ENCODE results near the gene KCTD20. TPM values are rescaled to one million over a fixed set of nuclear protein-coding genes. Genes with fewer than 3 reads are reported as not detected.
"Not testable (repeated sequence)": the region's sequence is repeated elsewhere in the genome, so short reads cannot be mapped to it uniquely, and the experiment has no call there.

Gene KCTD20
- polyA plus RNA-seq, 2 donors = 16.6 to 18.5 TPM

- WGBS, 2 donors = 63 to 66% methylated on average over 3 of the region's 3 CpGs
- H3K27ac ChIP-seq (ENCODE audit: low read depth in 2 of 2, low read length in 1 of 2) = no peak overlapping the region
- H3K27me3 ChIP-seq (ENCODE audit: control insufficient read depth in 1 of 2, insufficient read depth in 2 of 2, low read length in 2 of 2) = no peaks in the 10 kb centered on the region
- H3K4me3 ChIP-seq (ENCODE audit: low read depth in 1 of 2, low read length in 2 of 2) = no peak overlapping the region
- H3K9me3 ChIP-seq (ENCODE audit: control insufficient read depth in 2 of 2, insufficient read depth in 1 of 2, low read depth in 1 of 2, low read length in 1 of 2) = no peaks in the 10 kb centered on the region
- no peaks in the 10 kb centered on the region for H3K36me3 ChIP-seq (ENCODE audit: control insufficient read depth in 2 of 2, insufficient read depth in 2 of 2, low read length in 1 of 2)
- H3K4me1 ChIP-seq (ENCODE audit: control insufficient read depth in 2 of 2, insufficient read depth in 2 of 2, low read length in 1 of 2) = peaks cover 0 to under 1% of the 10 kb centered on the region in 2 donors
These were observed 18.8 kb downstream of the KCTD20 start for GRCh38 chr6:36461646-36462045.

GRCh38 chr6:36463676-36464075, 20.9 kb downstream of the KCTD20 start:
- H3K27ac ChIP-seq (ENCODE audit: low read depth in 2 of 2, low read length in 1 of 2) = no peak overlapping the region
- H3K27me3 ChIP-seq (ENCODE audit: control insufficient read depth in 1 of 2, insufficient read depth in 2 of 2, low read length in 2 of 2) = no peaks in the 10 kb centered on the region
- no peaks in the 10 kb centered on the region for H3K4me1 ChIP-seq (ENCODE audit: control insufficient read depth in 2 of 2, insufficient read depth in 2 of 2, low read length in 1 of 2)
- H3K4me3 ChIP-seq (ENCODE audit: low read depth in 1 of 2, low read length in 2 of 2) = no peak overlapping the region
- no peaks in the 10 kb centered on the region for H3K36me3 ChIP-seq (ENCODE audit: control insufficient read depth in 2 of 2, insufficient read depth in 2 of 2, low read length in 1 of 2)
- 82 to 84% methylated on average over 1 of the region's 1 CpG for WGBS, 2 donors
- H3K9me3 ChIP-seq (ENCODE audit: control insufficient read depth in 2 of 2, insufficient read depth in 1 of 2, low read depth in 1 of 2, low read length in 1 of 2) = no peaks in the 10 kb centered on the region

- no peaks in the 10 kb centered on the region for H3K27me3 ChIP-seq (ENCODE audit: control insufficient read depth in 1 of 2, insufficient read depth in 2 of 2, low read length in 2 of 2)
- H3K4me1 ChIP-seq (ENCODE audit: control insufficient read depth in 2 of 2, insufficient read depth in 2 of 2, low read length in 1 of 2) = no peaks in the 10 kb centered on the region
- no peak overlapping the region for H3K27ac ChIP-seq (ENCODE audit: low read depth in 2 of 2, low read length in 1 of 2)
- WGBS, 2 donors = 92 to 98% methylated on average over 1 of the region's 1 CpG
- no peaks in the 10 kb centered on the region for H3K9me3 ChIP-seq (ENCODE audit: control insufficient read depth in 2 of 2, insufficient read depth in 1 of 2, low read depth in 1 of 2, low read length in 1 of 2)
- no peaks in the 10 kb centered on the region for H3K36me3 ChIP-seq (ENCODE audit: control insufficient read depth in 2 of 2, insufficient read depth in 2 of 2, low read length in 1 of 2)
- H3K4me3 ChIP-seq (ENCODE audit: low read depth in 1 of 2, low read length in 2 of 2) = no peak overlapping the region
These were observed 21.4 kb downstream of the KCTD20 start for GRCh38 chr6:36464233-36464632.

- H3K4me1 ChIP-seq (ENCODE audit: control insufficient read depth in 2 of 2, insufficient read depth in 2 of 2, low read length in 1 of 2) = no peaks in the 10 kb centered on the region
- peaks cover 3 to 4% of the 10 kb centered on the region in 2 donors for H3K36me3 ChIP-seq (ENCODE audit: control insufficient read depth in 2 of 2, insufficient read depth in 2 of 2, low read length in 1 of 2)
- no peaks in the 10 kb centered on the region for H3K27me3 ChIP-seq (ENCODE audit: control insufficient read depth in 1 of 2, insufficient read depth in 2 of 2, low read length in 2 of 2)
- H3K27ac ChIP-seq (ENCODE audit: low read depth in 2 of 2, low read length in 1 of 2) = no peak overlapping the region
- 98 to 99% methylated on average over 3 of the region's 3 CpGs for whole genome bisulfite sequencing, 2 donors
- no peak overlapping the region for H3K4me3 ChIP-seq (ENCODE audit: low read depth in 1 of 2, low read length in 2 of 2)
- H3K9me3 ChIP-seq (ENCODE audit: control insufficient read depth in 2 of 2, insufficient read depth in 1 of 2, low read depth in 1 of 2, low read length in 1 of 2) = no peaks in the 10 kb centered on the region
These were observed 24.8 kb downstream of the KCTD20 start for GRCh38 chr6:36467625-36468024.

DNA sequence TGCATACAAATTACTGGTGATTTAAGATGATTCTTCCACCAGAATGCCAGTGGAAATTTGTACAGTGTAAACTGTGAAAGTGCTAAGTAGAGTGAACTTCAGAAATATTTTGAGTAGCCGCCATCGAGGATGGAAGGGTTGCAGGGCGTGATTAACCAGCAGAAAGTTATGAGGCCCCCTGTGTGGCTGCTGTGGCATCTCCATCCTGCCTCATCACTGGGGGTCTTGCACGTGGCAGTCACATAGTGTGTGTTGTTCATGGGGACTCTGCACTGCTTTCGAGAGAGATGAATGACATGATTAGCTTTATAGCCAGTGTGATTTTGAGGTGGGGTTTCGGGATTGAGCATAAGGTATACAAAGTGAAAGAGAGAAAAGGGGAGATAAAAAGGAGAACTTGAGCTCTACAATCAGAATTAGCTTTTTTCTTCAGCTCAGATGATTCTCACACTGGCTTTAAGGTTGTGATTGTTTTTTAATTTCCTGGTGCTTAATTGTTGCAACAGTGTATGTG, 26.4 kb downstream of the KCTD20 start:
- no peaks in the 10 kb centered on the region for H3K9me3 ChIP-seq (ENCODE audit: control insufficient read depth in 2 of 2, insufficient read depth in 1 of 2, low read depth in 1 of 2, low read length in 1 of 2)
- no peak overlapping the region for H3K27ac ChIP-seq (ENCODE audit: low read depth in 2 of 2, low read length in 1 of 2)
- WGBS, 2 donors = 81 to 84% methylated on average over 6 of the region's 6 CpGs
- H3K27me3 ChIP-seq (ENCODE audit: control insufficient read depth in 1 of 2, insufficient read depth in 2 of 2, low read length in 2 of 2) = no peaks in the 10 kb centered on the region
- peaks cover 3 to 4% of the 10 kb centered on the region in 2 donors for H3K36me3 ChIP-seq (ENCODE audit: control insufficient read depth in 2 of 2, insufficient read depth in 2 of 2, low read length in 1 of 2)
- H3K4me1 ChIP-seq (ENCODE audit: control insufficient read depth in 2 of 2, insufficient read depth in 2 of 2, low read length in 1 of 2) = no peaks in the 10 kb centered on the region
- no peak overlapping the region for H3K4me3 ChIP-seq (ENCODE audit: low read depth in 1 of 2, low read length in 2 of 2)

GRCh38 chr6:36469946-36470345, 27.1 kb downstream of the KCTD20 start:
- peaks cover 4 to 6% of the 10 kb centered on the region in 2 donors for H3K36me3 ChIP-seq (ENCODE audit: control insufficient read depth in 2 of 2, insufficient read depth in 2 of 2, low read length in 1 of 2)
- WGBS, 2 donors = 91 to 94% methylated on average over 3 of the region's 3 CpGs
- no peaks in the 10 kb centered on the region for H3K9me3 ChIP-seq (ENCODE audit: control insufficient read depth in 2 of 2, insufficient read depth in 1 of 2, low read depth in 1 of 2, low read length in 1 of 2)

DNA sequence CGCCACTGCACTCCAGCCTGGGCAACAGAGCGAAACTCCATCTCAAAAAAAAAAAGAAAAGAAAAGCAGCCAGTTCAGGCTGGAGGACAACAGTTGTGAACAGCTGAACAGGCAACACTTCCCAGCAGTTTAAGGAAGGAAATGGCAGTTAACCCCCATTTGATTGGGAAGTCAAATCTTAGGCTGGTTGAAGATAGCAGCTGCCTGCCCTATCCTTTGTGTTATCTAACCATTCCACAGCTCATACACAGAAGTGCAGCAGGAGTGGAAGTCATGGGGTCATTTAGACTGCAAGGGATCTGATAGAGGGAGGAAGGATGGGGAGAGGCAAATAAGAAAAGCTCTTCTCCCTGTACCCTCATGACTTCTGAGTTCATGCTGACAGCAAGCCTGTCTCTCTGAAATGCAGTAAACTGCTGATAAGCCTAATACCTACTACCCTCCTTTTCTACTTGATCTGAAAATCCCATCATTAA, 35.3 kb downstream of the KCTD20 start:
- no peaks in the 10 kb centered on the region for H3K27me3 ChIP-seq (ENCODE audit: control insufficient read depth in 1 of 2, insufficient read depth in 2 of 2, low read length in 2 of 2)
- no peaks in the 10 kb centered on the region for H3K9me3 ChIP-seq (ENCODE audit: control insufficient read depth in 2 of 2, insufficient read depth in 1 of 2, low read depth in 1 of 2, low read length in 1 of 2)
- peaks cover 0 to 8% of the 10 kb centered on the region in 2 donors for H3K36me3 ChIP-seq (ENCODE audit: control insufficient read depth in 2 of 2, insufficient read depth in 2 of 2, low read length in 1 of 2)
- no peaks in the 10 kb centered on the region for H3K4me1 ChIP-seq (ENCODE audit: control insufficient read depth in 2 of 2, insufficient read depth in 2 of 2, low read length in 1 of 2)
- H3K27ac ChIP-seq (ENCODE audit: low read depth in 2 of 2, low read length in 1 of 2) = no peak overlapping the region
- 92 to 100% methylated on average over 2 of the region's 2 CpGs for WGBS, 2 donors
- H3K4me3 ChIP-seq (ENCODE audit: low read depth in 1 of 2, low read length in 2 of 2) = no peak overlapping the region

More at GRCh38 chr6:36469946-36470345, 27.1 kb downstream of the KCTD20 start:
- no peak overlapping the region for H3K27ac ChIP-seq (ENCODE audit: low read depth in 2 of 2, low read length in 1 of 2)
- no peaks in the 10 kb centered on the region for H3K27me3 ChIP-seq (ENCODE audit: control insufficient read depth in 1 of 2, insufficient read depth in 2 of 2, low read length in 2 of 2)
- H3K4me1 ChIP-seq (ENCODE audit: control insufficient read depth in 2 of 2, insufficient read depth in 2 of 2, low read length in 1 of 2) = no peaks in the 10 kb centered on the region
- no peak overlapping the region for H3K4me3 ChIP-seq (ENCODE audit: low read depth in 1 of 2, low read length in 2 of 2)

- Histone ChIP-seq H3K4me1 (ENCODE audit: control insufficient read depth in 2 of 2, insufficient read depth in 2 of 2, low read length in 1 of 2) (no peaks in the 10 kb centered on the region), H3K27ac (ENCODE audit: low read depth in 2 of 2, low read length in 1 of 2) (no peak overlapping the region), H3K27me3 (ENCODE audit: control insufficient read depth in 1 of 2, insufficient read depth in 2 of 2, low read length in 2 of 2) (no peaks in the 10 kb centered on the region), H3K36me3 (ENCODE audit: control insufficient read depth in 2 of 2, insufficient read depth in 2 of 2, low read length in 1 of 2) (peaks cover 0 to 8% of the 10 kb centered on the region in 2 donors), H3K4me3 (ENCODE audit: low read depth in 1 of 2, low read length in 2 of 2) (no peak overlapping the region), H3K9me3 (ENCODE audit: control insufficient read depth in 2 of 2, insufficient read depth in 1 of 2, low read depth in 1 of 2, low read length in 1 of 2) (no peaks in the 10 kb centered on the region)
- WGBS, 2 donors = 39 to 60% methylated on average over 1 of the region's 1 CpG
These were observed 36.5 kb downstream of the KCTD20 start for GRCh38 chr6:36479256-36479655.

- H3K4me1 ChIP-seq (ENCODE audit: control insufficient read depth in 2 of 2, insufficient read depth in 2 of 2, low read length in 1 of 2); H3K27ac ChIP-seq (ENCODE audit: low read depth in 2 of 2, low read length in 1 of 2); H3K27me3 ChIP-seq (ENCODE audit: control insufficient read depth in 1 of 2, insufficient read depth in 2 of 2, low read length in 2 of 2); H3K9me3 ChIP-seq (ENCODE audit: control insufficient read depth in 2 of 2, insufficient read depth in 1 of 2, low read depth in 1 of 2, low read length in 1 of 2); H3K4me3 ChIP-seq (ENCODE audit: low read depth in 1 of 2, low read length in 2 of 2); H3K36me3 ChIP-seq (ENCODE audit: control insufficient read depth in 2 of 2, insufficient read depth in 2 of 2, low read length in 1 of 2): not testable (repeated sequence)
- WGBS, 2 donors = 94 to 98% methylated on average over 5 of the region's 5 CpGs
These were observed 40.5 kb downstream of the KCTD20 start for GRCh38 chr6:36483326-36483725.

- no peaks in the 10 kb centered on the region for H3K27me3 ChIP-seq (ENCODE audit: control insufficient read depth in 1 of 2, insufficient read depth in 2 of 2, low read length in 2 of 2)
- WGBS, 2 donors = 89 to 90% methylated on average over 5 of the region's 5 CpGs
- no peak overlapping the region for H3K27ac ChIP-seq (ENCODE audit: low read depth in 2 of 2, low read length in 1 of 2)
- H3K9me3 ChIP-seq (ENCODE audit: control insufficient read depth in 2 of 2, insufficient read depth in 1 of 2, low read depth in 1 of 2, low read length in 1 of 2) = no peaks in the 10 kb centered on the region
- peaks cover 0 to 13% of the 10 kb centered on the region in 2 donors for H3K36me3 ChIP-seq (ENCODE audit: control insufficient read depth in 2 of 2, insufficient read depth in 2 of 2, low read length in 1 of 2)
- no peaks in the 10 kb centered on the region for H3K4me1 ChIP-seq (ENCODE audit: control insufficient read depth in 2 of 2, insufficient read depth in 2 of 2, low read length in 1 of 2)
- H3K4me3 ChIP-seq (ENCODE audit: low read depth in 1 of 2, low read length in 2 of 2) = no peak overlapping the region
These were observed 41.9 kb downstream of the KCTD20 start for GRCh38 chr6:36484736-36485135.

Data from esophagus (tissue), 2 donors.